HEK293 (cell line): Measurements from ENCODE around the gene IMMP1L.

ENCODE experiments used
- CTCF ChIA-PET: fragments of 350-600 bp; formaldehyde crosslinking; extraction: SDS; loops from one replicate; lab custom pipeline; 2021; ENCODE audit warnings: antibody characterized with exemption; lab: Yijun Ruan, JAX
- POLR2A ChIA-PET: fragments of 300-600 bp; formaldehyde crosslinking; extraction: SDS; loops from one replicate; lab custom pipeline; 2020; ENCODE audit warnings: antibody characterized with exemption, inconsistent platforms; lab: Yijun Ruan, JAX
- H3K27ac ChIP-seq: fragments of 200-500 bp; sonication (Bioruptor generic); 2 replicates; pipeline ENCODE4 v1.5.1; 2014; ENCODE audit warnings: low read depth, low read length, control low read depth, inconsistent platforms; ENCODE audit errors: extremely low read depth
- H3K36me3 ChIP-seq, 2 experiments: fragments of 200-500 bp in 1 of 2; sonication (Bioruptor generic) in 1 of 2; 1 replicate in 1 of 2; 2 replicates in 1 of 2; pipeline ENCODE4 v1.5.1; 2014 to 2017; ENCODE audit warnings: inconsistent platforms in 2 of 2, low read length in 2 of 2; ENCODE audit not compliant: control insufficient read depth in 2 of 2, insufficient read depth in 1 of 2
- H3K4me1 ChIP-seq: fragments of 200-500 bp; sonication (Bioruptor generic); 2 replicates; pipeline ENCODE4 v1.5.1; 2014; ENCODE audit warnings: mild to moderate bottlenecking, low read length, inconsistent platforms; ENCODE audit not compliant: control insufficient read depth, insufficient read depth
- H3K4me3 ChIP-seq: 2 replicates; pipeline ENCODE4 v1.5.1; 2011; ENCODE audit warnings: low read depth, mild to moderate bottlenecking, control low read depth, low read length, moderate library complexity
- H3K9me3 ChIP-seq: fragments of 200-500 bp; sonication (Bioruptor generic); 2 replicates; pipeline ENCODE4 v1.5.1; 2014; ENCODE audit warnings: low read depth, low read length, inconsistent platforms; ENCODE audit not compliant: control insufficient read depth, insufficient read depth
- AEBP2 ChIP-seq: fragments of 450-650 bp; formaldehyde crosslinking; IDR thresholded peaks from 2 replicates; pipeline ENCODE4 v1.5.1; 2016; ENCODE audit warnings: missing biosample characterization, missing genetic modification characterization, borderline replicate concordance
- GFI1B ChIP-seq: fragments of 450-650 bp; formaldehyde crosslinking; IDR thresholded peaks from 2 replicates; pipeline ENCODE4 v1.5.1; 2016; ENCODE audit warnings: missing biosample characterization, missing genetic modification characterization
- PRDM4 ChIP-seq: fragments of 450-650 bp; formaldehyde crosslinking; IDR thresholded peaks from 2 replicates; pipeline ENCODE4 v1.5.1; 2017; ENCODE audit warnings: missing biosample characterization, missing genetic modification characterization
- SP7 ChIP-seq: fragments of 450-650 bp; formaldehyde crosslinking; IDR thresholded peaks from 2 replicates; pipeline ENCODE4 v1.5.1; 2016; ENCODE audit warnings: missing biosample characterization, missing genetic modification characterization
- YY2 ChIP-seq: fragments of 450-650 bp; formaldehyde crosslinking; IDR thresholded peaks from 2 replicates; pipeline ENCODE4 v1.5.1; 2016; ENCODE audit warnings: missing biosample characterization, missing genetic modification characterization
- ZBTB11 ChIP-seq: fragments of 450-650 bp; formaldehyde crosslinking; conservative IDR thresholded peaks from 2 replicates; pipeline ENCODE4 v1.5.1; 2016; ENCODE audit warnings: low read depth, missing biosample characterization, missing genetic modification characterization
- ZBTB17 ChIP-seq: fragments of 450-650 bp; formaldehyde crosslinking; IDR thresholded peaks from 2 replicates; pipeline ENCODE4 v1.5.1; 2016; ENCODE audit warnings: missing biosample characterization, missing genetic modification characterization
- ZNF155 ChIP-seq: fragments of 450-650 bp; formaldehyde crosslinking; IDR thresholded peaks from 2 replicates; pipeline ENCODE4 v1.5.1; 2016; ENCODE audit warnings: missing biosample characterization, missing genetic modification characterization
- ZNF175 ChIP-seq: fragments of 450-650 bp; formaldehyde crosslinking; IDR thresholded peaks from 2 replicates; pipeline ENCODE4 v1.5.1; 2016; ENCODE audit warnings: missing biosample characterization, missing genetic modification characterization
- ZNF184 ChIP-seq: fragments of 450-650 bp; IDR thresholded peaks from 2 replicates; pipeline ENCODE4 v1.5.1; 2018; ENCODE audit warnings: missing biosample characterization, mild to moderate bottlenecking, missing genetic modification characterization
- ZNF350 ChIP-seq: fragments of 450-650 bp; formaldehyde crosslinking; IDR thresholded peaks from 2 replicates; pipeline ENCODE4 v1.5.0; 2017; ENCODE audit warnings: missing biosample characterization, mild to moderate bottlenecking, missing genetic modification characterization
- ZNF544 ChIP-seq: fragments of 450-650 bp; formaldehyde crosslinking; IDR thresholded peaks from 2 replicates; pipeline ENCODE4 v1.5.0; 2017; ENCODE audit warnings: missing biosample characterization, missing genetic modification characterization
- ZNF596 ChIP-seq: fragments of 450-650 bp; IDR thresholded peaks from 2 replicates; pipeline ENCODE4 v1.5.0; 2018; ENCODE audit warnings: missing biosample characterization, mild to moderate bottlenecking, missing genetic modification characterization, moderate library complexity
- ZNF677 ChIP-seq: fragments of 450-650 bp; IDR thresholded peaks from 2 replicates; pipeline ENCODE4 v1.5.0; 2018; ENCODE audit warnings: missing biosample characterization, mild to moderate bottlenecking, missing genetic modification characterization, moderate library complexity
- ZNF707 ChIP-seq: fragments of 450-650 bp; formaldehyde crosslinking; IDR thresholded peaks from 2 replicates; pipeline ENCODE4 v1.5.1; 2016; ENCODE audit warnings: missing biosample characterization, missing genetic modification characterization
- ZNF76 ChIP-seq: fragments of 450-650 bp; formaldehyde crosslinking; IDR thresholded peaks from 2 replicates; pipeline ENCODE4; 2016; ENCODE audit warnings: low read depth, missing biosample characterization, missing genetic modification characterization, borderline replicate concordance
- ZNF785 ChIP-seq: fragments of 450-650 bp; formaldehyde crosslinking; IDR thresholded peaks from 2 replicates; pipeline ENCODE4 v1.5.1; 2016; ENCODE audit warnings: missing biosample characterization, missing genetic modification characterization
- ZNF843 ChIP-seq: fragments of 450-650 bp; formaldehyde crosslinking; IDR thresholded peaks from 2 replicates; pipeline ENCODE4 v1.5.1; 2016; ENCODE audit warnings: missing biosample characterization, missing genetic modification characterization
- TF ChIP-seq, protein P1 (sequence below): fragments of 450-650 bp; formaldehyde crosslinking; IDR thresholded peaks from 2 replicates; pipeline ENCODE4 v1.5.1; 2017; ENCODE audit warnings: missing biosample characterization, mild to moderate bottlenecking, missing genetic modification characterization, moderate library complexity
- TF ChIP-seq, protein P2 (sequence below): fragments of 450-650 bp; formaldehyde crosslinking; IDR thresholded peaks from 2 replicates; pipeline ENCODE4 v1.5.1; 2016; ENCODE audit warnings: missing biosample characterization, missing genetic modification characterization, low read depth
- TF ChIP-seq, protein P3 (sequence below): fragments of 450-650 bp; formaldehyde crosslinking; IDR thresholded peaks from 2 replicates; pipeline ENCODE4 v1.5.1; 2016; ENCODE audit warnings: missing biosample characterization, missing genetic modification characterization

Gene IMMP1L

DNA sequence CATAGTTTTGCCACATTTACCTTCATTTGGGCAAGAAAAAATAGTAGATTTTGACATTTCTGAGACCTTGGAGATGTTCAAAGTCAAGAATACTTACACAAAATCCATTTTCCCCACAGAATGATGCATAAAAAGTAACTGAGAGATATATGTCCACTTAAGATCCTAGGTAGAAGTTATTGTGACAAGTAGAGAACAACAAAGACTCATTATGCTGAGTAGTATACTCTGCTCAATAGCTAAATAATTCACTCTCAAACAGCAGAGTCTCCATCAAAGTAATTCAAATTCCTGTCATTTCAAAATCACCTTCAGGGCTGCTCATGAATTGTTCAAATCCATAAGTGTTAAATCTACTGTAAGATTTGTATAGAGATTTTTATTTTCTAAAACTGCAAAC, 35.3 kb downstream of the IMMP1L start:
- no peaks in the 10 kb centered on the region for H3K4me1 ChIP-seq
- no peaks in the 10 kb centered on the region for H3K9me3 ChIP-seq
- H3K36me3 ChIP-seq, result no peaks in the 10 kb centered on the region
- TF ChIP-seq YY2 (tag by site-specific recombination) (no peak), ZBTB17 (tag by site-specific recombination) (no peak), ZNF707 (tag by site-specific recombination) (no peak)
- TF ChIP-seq, protein P1, sequence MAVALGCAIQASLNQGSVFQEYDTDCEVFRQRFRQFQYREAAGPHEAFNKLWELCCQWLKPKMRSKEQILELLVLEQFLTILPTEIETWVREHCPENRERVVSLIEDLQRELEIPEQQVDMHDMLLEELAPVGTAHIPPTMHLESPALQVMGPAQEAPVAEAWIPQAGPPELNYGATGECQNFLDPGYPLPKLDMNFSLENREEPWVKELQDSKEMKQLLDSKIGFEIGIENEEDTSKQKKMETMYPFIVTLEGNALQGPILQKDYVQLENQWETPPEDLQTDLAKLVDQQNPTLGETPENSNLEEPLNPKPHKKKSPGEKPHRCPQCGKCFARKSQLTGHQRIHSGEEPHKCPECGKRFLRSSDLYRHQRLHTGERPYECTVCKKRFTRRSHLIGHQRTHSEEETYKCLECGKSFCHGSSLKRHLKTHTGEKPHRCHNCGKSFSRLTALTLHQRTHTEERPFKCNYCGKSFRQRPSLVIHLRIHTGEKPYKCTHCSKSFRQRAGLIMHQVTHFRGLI (tag by site-specific recombination), result no peak
- H3K27ac ChIP-seq, result no peak overlapping the region
- ChIA-PET POLR2A (no interaction called here), CTCF (no interaction called here)
- H3K4me3 ChIP-seq, result no peak overlapping the region

DNA sequence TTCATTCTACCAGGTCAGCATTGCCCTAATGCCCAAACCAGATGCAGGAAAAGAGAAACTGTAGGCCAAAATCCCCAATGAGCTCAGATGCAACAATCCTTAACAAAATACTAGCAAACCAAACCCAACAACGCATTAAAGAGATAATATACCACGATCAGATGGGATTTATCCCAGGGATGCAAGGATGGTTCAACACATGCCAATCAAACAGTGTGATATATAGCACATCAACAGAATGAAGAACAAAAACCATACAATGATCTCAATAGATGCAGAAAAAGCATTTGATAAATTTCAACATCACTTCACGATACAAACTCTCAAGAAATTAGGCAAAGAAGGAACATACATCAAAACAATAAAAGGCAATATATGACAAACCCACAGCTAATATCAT, 45.0 kb downstream of the IMMP1L start:
- ChIA-PET POLR2A (no interaction called here), CTCF (no interaction called here)
- Histone ChIP-seq H3K36me3 (peaks cover 0 to 8% of the 10 kb centered on the region in 2 experiments; a peak in 1 of 3 replicates), H3K4me3 (no peak overlapping the region), H3K9me3 (no peaks in the 10 kb centered on the region), H3K27ac (no peak overlapping the region), H3K4me1 (no peaks in the 10 kb centered on the region)
- no peak for TF ChIP-seq ZNF155
- no peak for TF ChIP-seq AEBP2
- TF ChIP-seq ZNF544 (tag by site-specific recombination), result no peak
- no peak for TF ChIP-seq SP7
- TF ChIP-seq ZBTB11 (tag by site-specific recombination), result no peak
- no peak for TF ChIP-seq ZNF843 (tag by site-specific recombination)
- TF ChIP-seq, protein P2, sequence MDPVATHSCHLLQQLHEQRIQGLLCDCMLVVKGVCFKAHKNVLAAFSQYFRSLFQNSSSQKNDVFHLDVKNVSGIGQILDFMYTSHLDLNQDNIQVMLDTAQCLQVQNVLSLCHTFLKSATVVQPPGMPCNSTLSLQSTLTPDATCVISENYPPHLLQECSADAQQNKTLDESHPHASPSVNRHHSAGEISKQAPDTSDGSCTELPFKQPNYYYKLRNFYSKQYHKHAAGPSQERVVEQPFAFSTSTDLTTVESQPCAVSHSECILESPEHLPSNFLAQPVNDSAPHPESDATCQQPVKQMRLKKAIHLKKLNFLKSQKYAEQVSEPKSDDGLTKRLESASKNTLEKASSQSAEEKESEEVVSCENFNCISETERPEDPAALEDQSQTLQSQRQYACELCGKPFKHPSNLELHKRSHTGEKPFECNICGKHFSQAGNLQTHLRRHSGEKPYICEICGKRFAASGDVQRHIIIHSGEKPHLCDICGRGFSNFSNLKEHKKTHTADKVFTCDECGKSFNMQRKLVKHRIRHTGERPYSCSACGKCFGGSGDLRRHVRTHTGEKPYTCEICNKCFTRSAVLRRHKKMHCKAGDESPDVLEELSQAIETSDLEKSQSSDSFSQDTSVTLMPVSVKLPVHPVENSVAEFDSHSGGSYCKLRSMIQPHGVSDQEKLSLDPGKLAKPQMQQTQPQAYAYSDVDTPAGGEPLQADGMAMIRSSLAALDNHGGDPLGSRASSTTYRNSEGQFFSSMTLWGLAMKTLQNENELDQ (tag by site-specific recombination), result no peak
- no peak for TF ChIP-seq ZNF175 (tag by site-specific recombination)
- no peak for TF ChIP-seq ZNF785 (tag by site-specific recombination)
- no peak for TF ChIP-seq ZNF76 (tag by site-specific recombination)
- no peak for TF ChIP-seq ZNF184 (tag by site-specific recombination)
- TF ChIP-seq ZNF350, result no peak
- TF ChIP-seq ZNF596, result no peak
- TF ChIP-seq, protein P3, sequence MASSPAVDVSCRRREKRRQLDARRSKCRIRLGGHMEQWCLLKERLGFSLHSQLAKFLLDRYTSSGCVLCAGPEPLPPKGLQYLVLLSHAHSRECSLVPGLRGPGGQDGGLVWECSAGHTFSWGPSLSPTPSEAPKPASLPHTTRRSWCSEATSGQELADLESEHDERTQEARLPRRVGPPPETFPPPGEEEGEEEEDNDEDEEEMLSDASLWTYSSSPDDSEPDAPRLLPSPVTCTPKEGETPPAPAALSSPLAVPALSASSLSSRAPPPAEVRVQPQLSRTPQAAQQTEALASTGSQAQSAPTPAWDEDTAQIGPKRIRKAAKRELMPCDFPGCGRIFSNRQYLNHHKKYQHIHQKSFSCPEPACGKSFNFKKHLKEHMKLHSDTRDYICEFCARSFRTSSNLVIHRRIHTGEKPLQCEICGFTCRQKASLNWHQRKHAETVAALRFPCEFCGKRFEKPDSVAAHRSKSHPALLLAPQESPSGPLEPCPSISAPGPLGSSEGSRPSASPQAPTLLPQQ (tag by site-specific recombination), result no peak
- TF ChIP-seq, protein P1 (tag by site-specific recombination), result no peak
- TF ChIP-seq ZNF677 (tag by site-specific recombination), result no peak
- no peak for TF ChIP-seq GFI1B
- TF ChIP-seq PRDM4 (tag by site-specific recombination), result no peak
